Muscle of back (tissue), 11 donors: ENCODE measurements around the gene LRRC8D. TPM values are rescaled to one million over a fixed set of nuclear protein-coding genes. Genes with fewer than 3 reads are reported as not detected.
"Not testable (repeated sequence)": the region's sequence is repeated elsewhere in the genome, so short reads cannot be mapped to it uniquely, and the experiment has no call there.

Experiments used
- DNase-seq, 3 donors: peaks; one replicate each; pipeline versions ENCODE4 v3.0.0 to v3.0.0-alpha.2; 2013
- polyA plus RNA-seq, 10 donors: library from polyadenylated mRNA; unstranded; fragments of 120-200 nt; gene quantifications; one replicate each; pipeline ENCODE4 v1.2.1, GENCODE V29; 2013; ENCODE audit not compliant: insufficient read length in 10 of 10

The LRRC8D gene
- polyA plus RNA-seq, 10 donors, result 6.7 to 9.6 (median 8.1) TPM

DNA sequence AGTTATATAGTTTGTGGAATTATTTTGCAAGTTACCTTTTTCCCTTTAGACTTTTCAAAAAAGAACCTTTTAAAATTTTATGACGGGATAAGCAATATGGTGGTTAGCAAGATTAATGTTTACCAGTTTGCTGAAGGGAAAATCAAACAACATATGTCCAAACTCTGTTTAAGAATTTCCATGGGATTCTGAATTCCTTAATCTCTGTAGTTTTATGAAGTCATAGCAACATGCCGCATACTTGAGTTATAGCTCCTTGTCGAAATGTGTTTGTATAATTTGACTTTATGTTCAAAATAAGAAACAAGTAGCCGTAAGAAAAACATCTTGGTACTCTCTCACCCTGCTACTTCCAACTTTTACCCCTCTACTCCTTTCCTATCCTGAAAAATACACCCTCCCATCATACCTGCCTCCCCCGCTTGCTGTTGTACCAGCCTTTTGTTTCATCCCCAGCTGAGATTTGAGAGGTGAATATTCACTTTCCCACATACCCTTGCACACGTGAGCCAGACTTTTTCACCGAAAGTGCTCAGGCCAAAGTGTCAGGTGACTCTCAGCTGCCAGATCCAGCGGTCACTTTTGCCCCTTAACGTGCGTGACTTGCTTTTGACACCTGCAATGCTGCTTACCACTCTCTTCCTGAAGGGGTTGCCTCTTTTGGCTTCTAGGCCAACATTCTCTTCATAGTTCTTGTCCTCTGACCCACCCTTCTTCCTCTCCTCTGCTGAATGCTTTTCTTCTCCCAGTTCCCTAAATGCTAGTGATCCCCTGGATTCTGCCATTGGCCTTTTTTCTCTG, 90.6 kb downstream of the LRRC8D start:
- no peak for DNase-seq

DNA sequence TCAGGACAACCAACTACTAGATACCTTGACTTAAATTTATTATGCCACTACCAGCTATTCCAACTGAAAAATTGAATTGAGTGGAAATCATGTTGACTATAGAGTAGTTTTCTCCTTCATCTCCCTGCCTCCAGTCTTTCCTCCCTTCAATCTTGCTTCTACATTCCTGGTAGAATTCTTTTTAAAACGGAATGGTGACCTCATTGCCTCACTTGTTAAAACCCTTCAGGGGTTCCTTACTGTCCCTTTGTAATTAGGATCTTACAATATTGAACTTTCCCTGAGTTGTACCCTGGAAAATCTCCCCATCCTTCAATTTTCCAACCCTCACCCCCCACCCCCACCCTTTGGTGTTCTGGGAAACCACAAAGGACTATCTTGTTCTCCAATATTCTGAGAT, 91.2 kb downstream of the LRRC8D start:
- DNase-seq, result no peak

DNA sequence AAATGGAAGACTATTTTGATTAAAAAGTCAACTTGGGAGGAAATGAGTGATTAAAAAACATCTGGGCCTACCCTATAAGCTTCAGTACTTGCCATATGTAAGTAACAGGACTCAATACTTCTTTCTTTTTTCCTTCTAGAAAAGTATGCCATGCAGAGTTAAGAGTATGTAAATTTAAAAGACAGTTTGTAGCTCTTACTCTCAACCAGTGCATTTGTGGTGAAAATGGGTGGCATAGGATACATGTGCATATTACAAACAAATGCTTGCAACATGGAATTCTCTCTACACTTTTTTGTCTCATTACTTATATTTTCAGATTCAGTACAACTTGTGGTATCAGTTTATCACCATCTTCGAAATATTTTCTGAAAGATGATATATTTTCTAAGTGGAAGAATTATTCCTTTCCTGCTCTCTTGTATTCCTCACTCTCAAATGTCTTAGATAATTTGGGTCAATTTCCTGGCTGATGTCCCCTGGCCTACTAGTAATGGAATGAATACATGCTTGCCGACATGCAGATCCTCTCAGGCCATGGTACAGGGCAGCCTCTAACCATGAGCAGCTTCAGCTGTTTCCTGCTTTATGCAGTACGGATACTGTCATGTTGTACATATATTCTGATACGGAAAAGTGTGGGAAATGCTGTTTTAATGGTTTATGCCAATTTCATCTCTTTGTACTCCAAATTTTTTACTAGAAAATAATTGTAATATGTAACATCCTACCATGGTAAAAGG, 92.7 kb downstream of the LRRC8D start:
- no peak for DNase-seq

DNA sequence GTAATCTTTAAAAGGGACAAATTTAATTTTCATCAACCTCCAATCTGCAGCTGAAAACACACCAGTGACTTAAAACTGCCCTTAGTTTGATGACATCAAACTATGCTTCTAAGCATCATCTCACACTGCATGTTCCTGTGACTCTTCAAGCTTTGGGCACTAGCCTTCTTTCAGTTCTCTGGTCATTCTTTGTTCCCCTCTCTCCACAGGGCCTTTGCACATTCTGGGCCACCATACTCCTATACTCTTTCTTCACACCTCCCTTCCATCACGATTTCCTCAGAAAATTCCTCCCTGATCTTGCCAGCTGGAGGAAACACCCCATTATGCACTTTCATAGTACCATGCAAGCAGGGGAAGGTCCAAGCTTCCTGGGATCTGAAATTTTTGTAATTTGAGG, 96.5 kb downstream of the LRRC8D start:
- DNase-seq, result no peak

DNA sequence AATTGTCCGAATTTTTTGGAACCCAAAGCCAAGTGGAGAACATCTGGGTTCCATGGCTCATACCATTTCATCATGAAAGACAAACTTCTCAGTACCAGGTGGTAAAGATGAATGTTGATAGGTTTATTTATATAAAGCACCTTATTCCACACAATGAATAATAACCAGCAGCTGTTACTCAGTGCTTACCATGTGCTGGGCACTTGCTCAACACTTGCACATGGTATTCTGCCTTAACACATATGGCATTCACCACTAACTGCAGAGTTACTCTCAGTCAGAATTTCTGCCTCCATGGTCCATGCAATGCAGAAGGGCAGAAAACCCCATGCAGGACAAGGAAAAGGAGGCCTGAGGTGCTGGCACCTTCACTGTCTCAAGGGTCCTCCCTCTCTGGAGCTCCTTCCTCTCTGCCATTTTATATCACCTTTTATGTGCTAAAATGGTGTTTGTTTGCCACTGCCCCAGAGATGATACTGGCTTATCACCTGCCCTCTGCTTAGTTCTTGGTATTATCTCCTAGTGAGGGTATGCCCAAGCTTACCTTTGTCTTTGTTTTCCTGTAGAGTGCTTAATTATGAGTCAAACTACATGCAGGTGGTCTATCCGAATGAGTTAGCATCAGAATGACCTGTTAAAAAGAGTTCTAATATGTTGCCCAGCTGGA, 97.4 kb downstream of the LRRC8D start:
- DNase-seq, result no peak

DNA sequence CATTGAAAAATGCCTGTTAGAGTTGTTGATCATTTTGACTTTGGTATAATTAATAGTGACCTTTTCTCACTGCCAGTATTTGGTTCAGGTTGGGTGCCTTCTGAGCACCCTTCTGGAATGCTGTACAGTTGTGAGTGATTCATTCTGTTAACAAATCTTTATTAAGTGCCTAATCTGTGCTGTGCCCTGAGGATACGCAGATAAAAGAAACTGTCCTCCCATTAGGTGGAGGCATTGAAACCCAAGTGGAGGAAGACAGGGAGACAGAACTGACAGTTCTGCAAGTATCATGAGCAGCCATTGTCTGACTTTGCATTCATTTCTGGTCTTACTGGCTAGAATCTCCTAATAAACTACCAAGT, 97.9 kb downstream of the LRRC8D start:
- DNase-seq, result no peak

DNA sequence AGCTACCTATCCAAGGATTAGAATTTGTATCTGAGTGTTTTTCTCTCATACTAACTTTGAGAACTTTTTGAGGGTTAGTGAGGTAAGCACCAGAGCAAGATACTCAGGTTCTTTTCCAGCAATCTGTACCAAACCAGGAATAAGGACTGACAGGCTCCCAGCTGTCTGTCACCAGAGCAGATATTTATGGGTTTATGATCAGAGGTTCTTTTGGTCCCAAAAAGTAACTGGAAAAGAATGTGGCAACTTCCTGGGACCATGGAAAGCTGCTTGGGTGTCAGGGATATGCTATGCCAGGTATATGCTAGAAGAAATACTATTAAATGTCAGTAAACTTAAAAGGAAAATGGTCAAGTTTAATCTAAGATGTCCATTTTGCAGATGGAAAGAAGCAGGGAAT, 98.3 kb downstream of the LRRC8D start:
- DNase-seq, result no peak

DNA sequence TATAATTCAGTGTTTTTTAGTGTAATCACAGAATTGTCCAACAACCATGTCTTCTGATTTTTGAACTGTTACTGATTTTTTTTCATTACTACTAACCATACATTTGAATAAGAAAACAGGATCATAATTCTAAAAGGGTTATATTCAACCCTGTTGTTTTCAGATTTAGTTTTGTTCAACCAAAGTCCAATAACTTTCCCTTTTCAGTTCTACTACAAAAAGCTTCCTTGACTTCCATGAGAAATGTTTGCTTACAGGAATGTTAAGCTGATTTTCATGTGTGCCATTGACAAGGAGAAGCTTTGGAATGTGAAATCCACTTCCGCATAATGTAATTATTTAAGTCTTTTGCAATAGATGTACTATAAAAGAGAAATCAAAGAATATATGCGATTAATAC, 102.1 kb downstream of the LRRC8D start:
- DNase-seq, result no peak

DNA sequence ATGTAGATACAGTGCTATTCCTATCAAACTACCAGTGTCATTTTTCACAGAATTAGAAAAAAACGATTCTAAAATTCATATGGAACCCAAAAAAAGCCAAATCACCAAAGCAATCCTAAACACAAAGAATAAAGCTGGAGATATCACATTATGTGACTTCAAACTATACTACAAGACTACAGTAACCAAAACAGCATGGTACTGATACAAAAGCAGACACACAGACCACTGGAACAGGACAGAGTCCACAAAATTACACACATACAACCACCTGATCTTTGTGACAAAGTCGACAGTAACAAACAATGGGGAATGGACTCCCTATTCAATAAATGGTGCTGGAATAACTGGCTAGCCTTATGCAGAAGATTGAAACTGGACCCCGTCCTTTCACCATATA, 102.7 kb downstream of the LRRC8D start:
- no peak for DNase-seq

DNA sequence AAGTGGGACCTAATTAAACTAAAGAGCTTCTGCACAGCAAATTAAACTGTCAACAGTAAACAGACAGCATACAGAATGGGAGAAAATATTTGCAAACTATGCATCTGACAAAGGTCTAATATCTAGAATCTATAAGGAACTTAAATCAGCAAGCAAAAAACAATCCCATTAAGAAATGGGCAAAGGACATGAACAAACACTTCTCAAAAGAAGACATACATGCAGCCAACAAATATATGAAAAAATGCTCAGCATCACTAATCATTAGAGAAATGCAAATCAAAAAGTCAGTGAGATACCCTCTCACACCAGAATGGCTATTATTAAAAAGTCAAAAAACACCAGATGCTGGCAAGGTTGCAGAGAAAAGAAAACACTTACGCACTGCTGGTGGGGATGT, 103.2 kb downstream of the LRRC8D start:
- DNase-seq, result not testable (repeated sequence)

DNA sequence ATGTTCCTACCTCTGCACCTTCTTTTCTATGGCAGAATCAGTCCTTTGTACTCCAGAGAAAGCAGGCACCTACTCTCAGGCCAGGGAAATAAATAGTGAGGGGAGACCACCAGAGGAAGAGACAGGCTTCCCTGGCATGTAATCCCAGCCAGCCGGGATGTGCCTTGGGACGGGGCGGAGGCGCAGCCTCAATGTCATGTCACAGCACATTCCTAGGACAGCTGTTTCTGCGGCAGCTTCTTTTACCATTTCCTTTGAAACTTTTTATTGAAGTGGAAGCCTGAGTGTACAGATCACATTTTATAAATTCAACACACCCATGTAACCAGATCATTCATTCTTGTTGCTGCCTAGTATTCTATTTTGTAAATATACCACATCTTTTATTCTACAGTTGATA, 106.2 kb downstream of the LRRC8D start:
- peak in 1 of 3 donors; percentile 19 for DNase-seq

DNA sequence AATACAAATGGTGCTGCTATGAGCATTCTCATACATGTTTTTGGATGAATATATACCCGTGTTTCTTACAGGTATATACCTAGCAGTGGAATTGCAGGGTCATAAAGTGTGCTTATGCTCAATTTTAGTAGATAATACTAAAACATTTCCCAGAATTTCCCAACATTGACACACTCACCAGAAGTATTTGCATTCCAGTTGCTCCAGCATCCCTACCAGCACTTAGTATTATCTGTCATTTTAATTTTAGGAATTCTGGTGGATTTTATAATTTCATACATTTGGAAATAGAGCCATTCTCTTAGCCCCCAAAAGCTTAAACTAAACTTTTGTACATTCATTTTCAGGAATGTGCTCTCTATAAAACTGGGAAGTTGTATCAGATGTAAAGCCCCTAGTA, 106.6 kb downstream of the LRRC8D start:
- no peak for DNase-seq

DNA sequence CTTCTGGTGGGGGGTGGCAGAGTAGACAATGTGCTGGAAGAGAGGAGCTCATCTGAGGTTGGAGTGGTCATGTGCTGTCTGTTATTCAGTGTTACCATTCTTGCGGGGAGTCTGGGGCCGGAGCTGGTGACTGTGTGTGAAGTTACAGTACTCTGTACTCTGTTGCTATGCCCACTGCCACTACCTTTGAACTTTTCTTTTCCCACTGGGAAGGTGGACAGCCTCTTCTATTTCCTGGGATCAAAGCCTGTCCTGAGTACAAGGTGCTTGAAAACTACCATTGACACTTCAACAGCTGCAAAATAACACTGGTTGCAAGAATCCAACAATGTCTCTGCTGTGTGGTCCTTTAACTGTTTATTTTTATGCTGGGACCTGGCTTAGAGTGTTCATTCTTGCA, 107.7 kb downstream of the LRRC8D start:
- DNase-seq, result no peak

DNA sequence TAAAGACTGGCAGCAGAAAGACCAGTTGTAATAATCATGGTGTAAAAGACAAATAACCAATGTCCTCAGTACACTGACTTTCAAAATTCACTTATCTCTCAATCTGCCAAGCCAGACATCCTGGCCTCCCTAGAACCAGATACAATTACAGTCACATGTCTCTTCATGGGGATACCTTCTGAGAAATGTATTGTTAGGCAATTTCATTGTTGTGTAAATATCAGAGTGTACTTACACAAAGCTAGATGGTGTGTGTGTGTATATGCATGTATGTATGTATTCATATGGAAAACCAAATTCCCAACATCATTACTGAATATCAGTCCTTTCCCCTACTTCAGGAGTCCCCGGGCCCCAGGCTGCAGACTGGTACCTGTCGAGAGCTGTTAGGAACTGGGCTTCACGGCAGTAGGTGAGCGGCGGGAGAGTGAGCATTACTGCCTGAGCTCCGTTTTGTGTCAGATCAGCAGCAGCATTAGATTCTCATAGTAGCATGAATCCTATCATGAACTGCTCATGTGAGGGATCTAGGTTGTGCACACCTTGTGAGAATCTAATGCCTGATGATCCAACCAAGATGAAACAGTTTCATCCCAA, 108.7 kb downstream of the LRRC8D start:
- no peak for DNase-seq

DNA sequence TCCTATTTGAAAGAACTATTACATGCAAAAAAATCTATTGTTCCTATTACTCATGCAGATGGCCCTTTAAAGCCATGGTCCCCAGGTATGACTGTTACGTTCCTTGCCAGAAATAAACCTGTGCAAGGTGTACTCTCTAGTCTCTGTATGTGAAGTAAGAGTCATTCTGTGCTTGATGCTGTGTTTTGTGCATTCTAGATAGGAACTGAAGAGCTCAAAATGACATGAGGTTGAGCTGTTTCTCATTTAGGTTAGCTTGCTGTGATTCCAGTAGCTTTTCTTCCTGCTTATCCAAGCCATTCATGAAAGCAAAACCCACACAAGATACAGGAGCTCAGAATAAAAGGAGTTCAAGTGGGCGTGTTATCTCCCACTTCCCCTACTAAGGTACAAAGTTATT, 109.7 kb downstream of the LRRC8D start:
- no peak for DNase-seq

DNA sequence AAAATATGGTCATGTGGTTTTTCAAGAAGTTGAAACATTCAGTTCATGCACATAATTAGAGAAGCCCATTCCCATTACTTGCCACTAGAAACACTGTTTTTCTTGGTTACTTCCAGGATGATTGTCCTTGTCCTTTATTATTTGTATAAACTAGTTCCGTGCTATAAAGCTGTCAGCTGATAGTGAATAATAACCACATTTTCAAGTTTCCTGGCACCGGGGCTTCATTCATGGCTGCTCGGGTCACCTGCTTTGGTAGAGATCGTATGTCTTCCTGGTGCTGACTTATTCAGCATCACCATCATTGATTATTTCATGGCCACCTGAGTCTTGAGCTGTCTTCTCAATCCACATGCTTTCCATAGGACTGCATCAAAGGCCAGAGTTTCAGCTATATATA, 111.1 kb downstream of the LRRC8D start:
- no peak for DNase-seq

DNA sequence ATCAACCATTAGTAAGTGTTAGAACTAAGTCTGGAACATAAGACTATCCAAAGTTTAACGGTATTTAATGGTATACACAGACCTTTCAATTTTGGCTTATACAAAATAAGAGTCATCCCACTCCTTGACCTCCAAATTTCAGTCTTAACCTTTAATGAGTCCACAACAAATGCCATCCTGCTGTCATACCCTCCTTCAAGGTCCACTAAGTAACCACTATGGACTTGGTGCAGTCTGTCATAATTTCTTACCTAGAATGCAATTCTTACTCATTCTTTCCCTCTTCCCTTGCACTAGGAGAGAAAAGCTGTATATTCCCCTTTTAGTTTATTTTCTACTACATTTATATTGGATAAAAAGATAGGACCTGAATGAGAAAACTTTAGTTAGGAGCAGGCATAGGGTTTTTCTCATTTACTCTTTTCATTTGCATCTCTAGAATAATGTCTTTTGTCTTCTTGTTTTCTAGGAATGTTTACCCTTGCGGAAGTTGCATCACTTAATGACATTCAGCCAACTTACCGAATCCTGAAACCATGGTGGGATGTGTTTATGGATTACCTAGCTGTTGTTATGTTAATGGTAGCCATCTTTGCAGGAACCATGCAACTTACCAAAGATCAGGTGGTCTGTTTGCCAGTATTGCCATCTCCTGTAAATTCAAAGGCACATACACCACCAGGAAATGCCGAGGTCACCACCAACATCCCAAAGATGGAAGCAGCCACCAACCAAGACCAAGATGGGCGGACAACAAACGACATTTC, 111.9 kb downstream of the LRRC8D start:
- DNase-seq, result no peak

DNA sequence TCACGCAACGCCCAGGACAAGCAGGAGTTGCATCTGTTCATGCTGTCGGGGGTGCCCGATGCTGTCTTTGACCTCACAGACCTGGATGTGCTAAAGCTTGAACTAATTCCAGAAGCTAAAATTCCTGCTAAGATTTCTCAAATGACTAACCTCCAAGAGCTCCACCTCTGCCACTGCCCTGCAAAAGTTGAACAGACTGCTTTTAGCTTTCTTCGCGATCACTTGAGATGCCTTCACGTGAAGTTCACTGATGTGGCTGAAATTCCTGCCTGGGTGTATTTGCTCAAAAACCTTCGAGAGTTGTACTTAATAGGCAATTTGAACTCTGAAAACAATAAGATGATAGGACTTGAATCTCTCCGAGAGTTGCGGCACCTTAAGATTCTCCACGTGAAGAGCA, 113.6 kb downstream of the LRRC8D start:
- DNase-seq, result no peak

DNA sequence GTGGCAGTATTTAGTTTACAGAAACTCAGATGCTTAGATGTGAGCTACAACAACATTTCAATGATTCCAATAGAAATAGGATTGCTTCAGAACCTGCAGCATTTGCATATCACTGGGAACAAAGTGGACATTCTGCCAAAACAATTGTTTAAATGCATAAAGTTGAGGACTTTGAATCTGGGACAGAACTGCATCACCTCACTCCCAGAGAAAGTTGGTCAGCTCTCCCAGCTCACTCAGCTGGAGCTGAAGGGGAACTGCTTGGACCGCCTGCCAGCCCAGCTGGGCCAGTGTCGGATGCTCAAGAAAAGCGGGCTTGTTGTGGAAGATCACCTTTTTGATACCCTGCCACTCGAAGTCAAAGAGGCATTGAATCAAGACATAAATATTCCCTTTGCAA, 114.4 kb downstream of the LRRC8D start:
- DNase-seq, result no peak

DNA sequence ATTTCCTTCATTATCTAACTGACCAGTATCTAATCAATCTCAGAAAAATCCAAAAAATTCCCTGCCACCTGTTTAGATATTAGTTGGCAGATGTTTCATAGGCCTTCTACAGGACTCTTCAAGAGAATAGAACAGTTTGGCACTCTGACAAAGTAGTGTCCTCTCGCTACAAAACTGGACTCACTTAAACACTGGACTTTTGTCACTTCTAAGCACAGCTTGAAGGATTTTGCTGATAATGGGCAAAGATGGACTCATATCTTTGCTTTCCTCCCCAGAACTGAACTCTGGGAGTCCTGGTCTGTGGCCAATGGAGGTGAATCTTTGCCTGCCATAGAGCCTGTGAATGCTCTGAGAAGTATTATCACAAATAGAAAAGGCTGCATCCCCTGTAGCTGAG, 115.9 kb downstream of the LRRC8D start:
- no peak for DNase-seq

DNA sequence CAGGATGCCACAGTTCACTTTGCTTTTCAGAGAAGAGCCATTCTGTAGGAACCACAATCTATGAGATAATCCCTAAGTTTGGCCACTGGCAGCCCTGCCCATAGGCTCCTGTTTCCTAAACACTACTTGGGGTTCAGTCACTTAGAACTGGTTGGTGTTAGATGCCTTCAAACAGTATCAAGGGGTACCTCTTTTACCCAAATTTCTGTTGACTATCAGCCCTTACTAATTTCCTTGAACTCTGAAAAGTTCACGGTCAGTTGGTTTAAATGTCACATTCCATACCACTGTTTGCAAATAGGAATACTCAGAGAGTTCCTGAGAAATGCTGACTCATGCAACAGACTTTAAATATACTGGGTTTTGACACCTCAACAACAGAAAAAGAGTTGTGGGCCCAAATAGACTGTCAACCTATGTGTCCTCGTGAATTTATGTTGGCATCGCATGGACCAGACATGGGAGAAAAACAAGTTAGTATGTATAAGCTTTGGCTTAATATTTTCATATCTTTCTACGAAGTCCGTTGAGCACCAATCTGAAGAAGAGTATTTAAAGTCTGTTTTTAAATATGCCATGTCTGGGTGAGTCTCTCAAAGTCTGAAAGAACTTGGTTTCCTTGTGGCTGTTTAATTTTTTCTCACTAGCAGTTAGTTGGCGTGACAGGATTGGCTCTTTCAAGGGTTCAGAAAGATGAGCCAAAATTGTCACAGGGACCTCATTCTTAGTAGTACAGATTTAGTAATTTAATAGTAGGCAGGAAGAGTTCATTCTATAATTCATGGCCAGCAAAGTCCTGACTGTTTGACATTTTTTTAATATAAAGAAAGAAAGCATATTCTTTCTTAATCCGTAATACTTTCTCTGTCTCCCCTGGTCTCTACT, 117.6 kb downstream of the LRRC8D start:
- DNase-seq, result no peak
